Heart left ventricle (tissue), 13 donors: ENCODE data around the gene CASQ1.

Experiments
- POLR2A ChIP-seq, 2 donors: fragments of 450-650 bp; IDR thresholded peaks; one replicate each; pipeline ENCODE4 v1.6.1; 2017; ENCODE audit warnings: antibody characterized with exemption in 2 of 2, mild to moderate bottlenecking in 2 of 2, moderate library complexity in 2 of 2
- TF ChIP-seq, protein P1 (sequence below), 12 donors: fragments of 200-600 bp; sonication (generic) in 4 of 12; IDR thresholded peaks; one replicate each; pipeline versions ENCODE4 v1.5.0 to v1.8.0; 2018 to 2022; ENCODE audit warnings: antibody characterized with exemption in 12 of 12, mild to moderate bottlenecking in 5 of 12
- donor health status: ischemic (EF 13 %, LVEDD 7.1; RV severe dilation, severe dysfunction).
- donor health status: DM: no; HTN: yes; CAD: no.
- donor health status: DM: no; HTN: no; CAD: no.
- donor health status: ischemic (EF 25% LVEDD 6.9; RV normal size, moderate dysfunction).
- donor health status: ischemic (EF 25% LVEDD 5.7; RV mildly dilated, moderate dysfunction).
- donor health status: ischemic (EF 35%, LVEDD 5.7; RV mildly dilated, moderate dysfunction).
- donor health status: nonischemic (EF 11% LVEDD 7.7; RV severe dilation, severe dysfunction).
- donor health status: DM: yes; HTN: yes; CAD: no.
- donor health status: PGD.
- donor health status: ischemic (EF 29% LVEDD 5.4; RV normal size, mild dysfunction).
- donor health status: nonischemic (EF 23%, LVEDD 6.1; RV moderate dilation, normal function).

DNA sequence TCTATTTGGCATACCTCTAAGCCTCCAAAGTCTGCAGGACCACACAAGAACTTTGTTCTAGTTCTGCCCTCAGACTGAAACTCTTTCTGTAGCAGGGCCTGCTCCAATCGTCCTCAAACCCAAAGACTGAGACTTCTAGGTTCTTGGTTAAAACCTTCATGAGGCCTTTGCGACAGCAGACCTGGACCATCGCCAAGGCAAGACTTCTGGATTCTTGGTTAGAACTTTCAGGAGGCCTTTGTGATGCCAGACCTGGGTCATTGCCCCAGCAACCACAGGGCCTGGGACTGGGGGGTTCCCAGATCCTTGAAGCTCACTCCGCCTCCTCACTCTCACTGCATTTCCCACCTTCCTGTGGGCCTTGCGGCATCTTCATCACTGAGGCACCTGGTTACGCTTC is 39.1 kb upstream of the CASQ1 start, which contains the start of gene ATP1A4:
- TF ChIP-seq, protein P1, sequence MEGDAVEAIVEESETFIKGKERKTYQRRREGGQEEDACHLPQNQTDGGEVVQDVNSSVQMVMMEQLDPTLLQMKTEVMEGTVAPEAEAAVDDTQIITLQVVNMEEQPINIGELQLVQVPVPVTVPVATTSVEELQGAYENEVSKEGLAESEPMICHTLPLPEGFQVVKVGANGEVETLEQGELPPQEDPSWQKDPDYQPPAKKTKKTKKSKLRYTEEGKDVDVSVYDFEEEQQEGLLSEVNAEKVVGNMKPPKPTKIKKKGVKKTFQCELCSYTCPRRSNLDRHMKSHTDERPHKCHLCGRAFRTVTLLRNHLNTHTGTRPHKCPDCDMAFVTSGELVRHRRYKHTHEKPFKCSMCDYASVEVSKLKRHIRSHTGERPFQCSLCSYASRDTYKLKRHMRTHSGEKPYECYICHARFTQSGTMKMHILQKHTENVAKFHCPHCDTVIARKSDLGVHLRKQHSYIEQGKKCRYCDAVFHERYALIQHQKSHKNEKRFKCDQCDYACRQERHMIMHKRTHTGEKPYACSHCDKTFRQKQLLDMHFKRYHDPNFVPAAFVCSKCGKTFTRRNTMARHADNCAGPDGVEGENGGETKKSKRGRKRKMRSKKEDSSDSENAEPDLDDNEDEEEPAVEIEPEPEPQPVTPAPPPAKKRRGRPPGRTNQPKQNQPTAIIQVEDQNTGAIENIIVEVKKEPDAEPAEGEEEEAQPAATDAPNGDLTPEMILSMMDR (IDR thresholded peaks at IDR 0.05) = no peak
- TF ChIP-seq POLR2A (IDR thresholded peaks at IDR 0.05) = no peak
